Hindlimb muscle (tissue), 1 donor: Measurements from ENCODE around the gene PLAC1. TPM values are rescaled to one million over a fixed set of nuclear protein-coding genes. Genes with fewer than 3 reads are reported as not detected.

Source experiments
- DNase-seq: peaks from one replicate; pipeline ENCODE4 v3.0.0-alpha.2; 2013
- polyA plus RNA-seq: library from polyadenylated mRNA; unstranded; fragments of 120-200 nt; gene quantifications from one replicate; pipeline ENCODE4 v1.2.1, GENCODE V29; 2013; ENCODE audit not compliant: insufficient read length

Gene PLAC1
- polyA plus RNA-seq, 1 donor: 1.4 TPM

DNA sequence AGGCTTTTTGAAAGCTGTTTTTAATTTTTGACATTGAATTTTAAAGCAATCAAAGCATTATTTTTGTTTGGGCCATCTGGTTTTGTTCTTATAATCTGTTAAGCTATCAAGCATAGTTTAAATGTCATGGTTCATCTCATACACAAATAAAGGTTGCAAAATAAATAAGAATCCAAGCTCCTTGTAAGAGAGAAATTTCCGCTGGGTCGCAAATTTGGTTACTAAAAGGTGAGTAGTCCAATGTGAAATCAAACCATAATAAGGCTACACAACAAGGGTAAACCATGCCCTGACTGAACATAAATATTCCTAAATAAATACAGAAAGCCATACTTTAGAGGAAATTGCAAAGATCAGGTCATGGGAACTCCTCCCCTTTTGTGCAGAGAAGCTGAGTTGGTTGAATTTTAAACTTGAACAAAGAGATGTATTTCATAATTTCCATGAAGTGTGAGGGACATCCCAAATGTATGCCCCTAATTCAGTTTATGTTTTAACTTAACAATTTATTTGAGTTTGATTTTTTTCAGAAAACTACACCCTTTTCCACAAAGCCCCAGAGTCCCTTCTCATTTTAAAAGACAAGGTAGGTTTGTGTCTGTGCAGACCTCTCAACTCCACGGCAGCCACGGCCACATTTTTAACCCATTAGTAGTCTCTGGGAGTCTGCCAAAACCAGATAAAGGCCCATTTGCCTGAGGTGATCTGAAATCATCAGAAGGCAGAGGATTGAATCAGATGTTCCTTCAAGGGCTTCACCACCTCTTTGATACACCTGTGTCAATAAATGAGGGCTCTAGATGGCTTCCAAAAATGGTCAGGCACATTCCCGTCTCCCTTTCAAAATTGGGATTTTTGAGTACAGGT, 85.2 kb downstream of the PLAC1 start:
- DNase-seq: no peak

DNA sequence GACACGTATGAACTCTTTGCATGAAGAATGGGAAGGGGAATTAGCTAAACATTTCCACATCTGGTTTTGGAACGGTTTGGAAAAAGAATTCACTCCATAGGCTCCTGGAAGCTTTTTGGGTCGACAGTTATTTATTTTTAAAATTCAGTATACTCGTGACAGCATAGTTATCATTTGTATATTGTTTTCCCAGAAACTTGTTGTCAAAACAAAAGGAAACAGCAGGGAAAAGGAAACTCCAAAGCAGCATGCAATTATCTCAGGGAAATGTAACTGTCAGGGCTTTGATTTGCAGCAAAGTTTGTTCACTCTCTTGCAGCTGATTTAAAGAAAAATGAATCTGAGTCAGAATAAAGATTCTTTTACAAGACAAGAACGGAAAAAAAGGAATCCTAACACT, 86.5 kb downstream of the PLAC1 start:
- DNase-seq: peak; percentile 48

GRCh38 chrX:134570899-134571298, 87.4 kb downstream of the PLAC1 start:
- no peak for DNase-seq

GRCh38 chrX:134570509-134570846, 87.8 kb downstream of the PLAC1 start:
- no peak for DNase-seq

- DNase-seq: no peak
Measured at GRCh38 chrX:134569306-134569705, 89.0 kb downstream of the PLAC1 start.

GRCh38 chrX:134568285-134569016, 89.8 kb downstream of the PLAC1 start:
- no peak for DNase-seq

DNA sequence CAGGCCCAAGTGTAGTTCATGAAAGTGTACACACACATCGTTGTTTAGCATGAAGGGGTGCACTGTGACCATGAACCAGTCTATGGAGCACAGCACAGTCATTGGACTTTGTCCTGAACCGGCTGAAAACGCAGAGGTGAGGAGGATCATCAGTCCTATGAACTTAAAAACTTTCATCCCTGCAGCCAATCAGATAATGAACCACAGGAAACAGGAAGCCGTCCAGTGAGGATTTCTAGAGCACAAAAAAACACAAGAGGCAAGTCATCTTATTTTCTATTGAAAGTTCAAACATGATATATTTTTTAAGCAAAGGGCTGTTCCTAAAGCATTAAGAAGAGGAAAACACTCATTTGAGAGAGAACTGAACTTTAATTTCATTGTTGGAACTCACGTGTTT, 91.8 kb downstream of the PLAC1 start:
- no peak for DNase-seq

DNA sequence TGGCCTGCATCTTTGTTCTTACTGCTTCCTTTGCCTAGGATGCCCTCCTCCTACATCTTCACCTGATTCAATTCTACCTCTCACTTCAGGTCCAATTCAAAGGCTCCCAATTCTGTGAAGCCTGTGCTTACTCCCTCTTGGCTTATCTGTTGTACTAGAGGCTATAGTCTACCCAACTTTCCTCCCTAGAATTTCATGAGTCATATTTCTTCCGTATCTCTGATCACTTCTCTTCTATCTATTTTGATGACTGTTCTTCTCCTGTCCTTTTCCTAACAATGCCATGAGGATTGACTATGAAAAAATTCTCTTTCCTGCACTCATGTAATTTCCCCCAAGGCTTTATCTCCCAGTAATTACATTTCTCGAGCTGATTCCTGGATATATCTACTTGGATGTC, 96.3 kb downstream of the PLAC1 start:
- DNase-seq: no peak

DNA sequence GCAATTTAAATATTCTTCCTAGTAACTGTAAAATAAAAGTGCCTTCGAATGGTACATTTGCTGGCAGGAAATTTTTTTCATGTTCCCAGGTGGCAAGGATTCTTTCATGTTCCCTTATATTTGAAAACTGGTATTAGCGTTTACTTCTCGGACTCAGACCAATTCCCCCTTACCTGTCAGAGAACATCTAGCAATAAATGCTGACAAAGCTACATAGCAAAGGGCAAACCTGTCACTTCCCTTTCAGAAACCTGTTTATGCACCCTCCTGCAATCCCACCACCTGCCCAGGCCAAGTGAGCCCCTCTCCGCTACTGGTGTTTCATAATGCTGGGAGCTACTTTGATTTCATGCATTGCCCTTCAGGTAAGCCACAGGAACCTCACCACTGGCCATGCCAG, 100.1 kb downstream of the PLAC1 start:
- DNase-seq: no peak

DNA sequence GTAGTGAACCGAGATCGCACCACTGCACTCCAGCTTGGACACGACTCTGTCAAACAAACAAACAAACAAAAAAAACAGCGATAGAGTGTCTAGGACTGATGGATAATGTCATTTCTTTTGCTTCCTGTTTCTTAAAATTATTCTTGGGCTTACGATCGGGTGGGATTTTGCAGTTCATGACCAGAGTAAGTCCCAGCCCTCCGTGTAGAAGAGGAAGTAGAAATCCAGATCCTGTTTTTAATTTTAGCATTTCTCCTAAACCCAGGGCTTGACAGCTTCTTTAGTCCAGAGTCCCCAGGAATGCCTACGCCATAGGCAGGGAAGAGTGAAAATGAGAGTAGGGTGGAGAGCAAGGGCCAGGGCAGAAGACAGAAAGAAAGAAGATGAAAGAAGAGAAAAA, 104.0 kb downstream of the PLAC1 start:
- DNase-seq: no peak

- no peak for DNase-seq
Measured at GRCh38 chrX:134552351-134552750, 105.9 kb downstream of the PLAC1 start.

GRCh38 chrX:134551376-134552048, 106.8 kb downstream of the PLAC1 start:
- DNase-seq: peak; percentile 26

GRCh38 chrX:134548257-134549201, 109.7 kb downstream of the PLAC1 start:
- DNase-seq: peak; percentile 49

DNA sequence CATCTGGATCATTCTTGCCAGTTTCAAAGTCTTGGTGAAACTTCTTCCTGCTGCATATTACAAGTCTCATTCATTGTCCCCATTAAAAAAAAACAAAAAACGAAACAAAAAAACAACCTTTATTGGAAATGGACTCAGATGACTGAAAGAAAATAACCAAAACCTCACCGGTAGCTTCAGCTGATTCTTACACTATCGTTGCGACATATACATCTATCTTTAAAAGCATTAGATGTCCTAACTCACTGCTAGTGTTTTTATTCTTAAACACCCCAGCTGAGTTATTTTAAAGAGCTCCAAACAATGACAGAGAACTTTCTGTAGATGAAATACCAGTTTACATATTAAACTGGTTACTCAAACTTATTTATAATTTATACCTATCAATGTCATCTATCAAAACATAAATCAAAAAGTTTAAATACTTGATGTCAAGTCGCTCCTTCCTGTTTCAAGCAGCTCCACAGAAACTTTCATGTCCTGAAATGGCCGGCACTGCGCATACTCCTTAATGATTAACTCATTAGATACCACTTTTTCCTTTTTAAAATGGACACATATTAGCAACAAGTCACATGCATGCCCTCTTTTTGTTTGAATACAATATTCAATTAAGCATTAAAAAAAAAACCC, 111.1 kb downstream of the PLAC1 start:
- no peak for DNase-seq

DNA sequence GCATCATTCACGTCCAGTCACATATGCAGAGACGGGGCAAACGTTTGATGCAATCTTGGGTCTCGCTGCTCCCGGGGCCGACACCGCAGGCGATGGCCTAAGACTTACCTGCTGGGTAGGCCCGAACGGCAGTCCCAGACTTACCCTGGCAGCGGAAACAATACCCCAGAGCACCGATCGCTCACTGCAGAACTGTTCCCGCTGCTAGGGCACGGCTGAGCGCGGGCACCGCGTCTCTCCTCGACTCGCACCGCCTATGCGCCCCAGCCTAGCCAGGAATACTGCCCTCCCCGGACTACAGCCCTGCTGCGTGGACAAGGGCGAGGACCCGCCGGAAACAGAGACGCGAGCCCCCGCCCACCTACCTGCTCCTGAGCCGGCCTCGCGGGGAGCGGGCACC, 112.1 kb downstream of the PLAC1 start:
- no peak for DNase-seq

DNA sequence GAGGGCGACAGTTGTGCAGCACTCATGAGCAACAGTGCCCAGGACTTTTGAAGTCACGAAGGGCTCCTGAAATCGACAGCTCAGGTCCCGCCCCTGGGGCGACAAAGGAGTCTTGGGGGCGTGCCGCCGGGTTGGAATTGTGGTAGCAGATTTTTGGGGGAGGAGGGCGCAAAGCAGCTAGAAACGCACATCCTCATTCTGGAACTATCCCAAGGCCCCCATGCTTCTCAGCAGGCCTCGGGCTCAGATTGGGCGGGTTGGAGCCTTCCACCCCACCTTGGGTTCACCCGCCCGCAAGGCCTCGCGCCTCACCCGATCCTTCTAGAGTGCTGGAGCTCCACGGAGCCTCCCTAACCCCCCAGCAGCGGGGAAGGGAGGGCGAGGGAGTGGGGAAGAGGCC, 112.8 kb downstream of the PLAC1 start:
- peak; percentile 59 for DNase-seq

- peak; percentile 60 for DNase-seq
Measured at GRCh38 chrX:134544513-134545151, 113.6 kb downstream of the PLAC1 start.

DNA sequence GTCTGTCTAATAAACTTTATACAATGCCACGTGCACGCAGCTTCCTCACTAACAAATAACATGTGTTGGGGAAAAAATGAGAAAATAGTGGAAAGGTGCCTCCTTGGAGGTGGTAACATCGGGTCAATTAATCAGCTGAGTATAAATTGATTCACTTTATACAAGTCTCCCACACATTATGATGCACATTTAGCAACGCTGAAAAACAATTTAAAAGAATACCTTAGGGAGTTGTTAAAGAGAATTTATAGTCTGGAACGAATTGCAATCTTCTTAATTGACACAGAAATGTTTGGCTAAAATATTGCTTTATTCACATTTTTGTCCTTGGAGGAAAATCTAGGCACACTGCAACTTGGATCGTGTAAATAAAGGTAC, 114.1 kb downstream of the PLAC1 start:
- DNase-seq: no peak

DNA sequence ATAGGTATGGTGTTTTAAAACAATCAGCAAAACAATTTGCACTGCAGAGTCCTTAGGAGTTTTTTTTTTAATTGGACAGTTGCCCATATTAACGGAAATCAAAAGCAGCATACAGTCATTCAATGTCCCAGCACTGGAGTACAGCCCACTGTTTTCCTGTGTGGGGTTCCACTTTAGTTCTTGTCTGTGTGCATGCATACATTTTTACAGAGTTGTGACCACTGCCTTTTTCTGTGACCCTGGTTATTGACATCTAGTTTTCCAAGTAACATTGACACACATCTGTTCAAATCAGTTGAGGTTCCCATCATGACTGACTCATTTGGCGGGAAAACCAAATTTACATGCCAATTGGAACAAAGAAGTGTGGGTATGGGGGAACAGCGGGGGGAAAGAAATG, 115.0 kb downstream of the PLAC1 start:
- DNase-seq: peak; percentile 34

- peak; percentile 74 for DNase-seq
Measured at GRCh38 chrX:134542485-134542884, 115.8 kb downstream of the PLAC1 start.

DNA sequence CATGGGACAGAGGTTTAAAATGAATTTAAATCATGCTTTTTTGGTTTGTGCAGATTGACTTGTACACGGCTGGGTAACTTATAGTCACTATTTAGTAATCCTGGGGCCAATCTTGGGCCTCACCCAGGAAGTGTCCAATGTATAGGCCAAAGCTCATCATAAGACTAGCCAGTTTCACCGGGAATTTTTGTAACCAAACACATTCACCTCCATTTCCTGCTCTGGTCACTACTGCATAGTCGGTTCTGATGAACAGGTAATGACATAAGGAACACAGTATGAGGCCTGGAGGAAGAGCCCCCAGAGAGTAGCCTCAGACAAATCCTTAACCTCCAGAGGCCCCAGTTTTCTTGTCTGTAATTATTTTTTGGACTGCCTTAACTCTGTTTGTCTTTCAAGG, 116.4 kb downstream of the PLAC1 start:
- no peak for DNase-seq
